A673 (cell line): Measurements from ENCODE around the gene CD1E. TPM values are rescaled to one million over a fixed set of nuclear protein-coding genes. Genes with fewer than 3 reads are reported as not detected.

Experiments used
- BruUV-seq: library from RNA; stranded (reverse); fragments of 400-500 nt; replicated peaks from 2 replicates; lab custom pipeline; 2021; lab: Mats Ljungman, UMichigan
- CTCF ChIA-PET: fragments of 300-600 bp; sonication (Branson Sonifier 250); formaldehyde crosslinking; loops from one replicate; lab custom pipeline; 2022; ENCODE audit warnings: antibody characterized with exemption; lab: Charles Lee
- POLR2A ChIA-PET: fragments of 300-600 bp; sonication (Branson Sonifier 250); formaldehyde crosslinking; loops from one replicate; lab custom pipeline; 2022; ENCODE audit warnings: antibody characterized with exemption; ENCODE audit not compliant: low non-redundant PET; lab: Charles Lee
- DNase-seq: peaks from one replicate; pipeline ENCODE4 v3.0.0-alpha.2; 2015; ENCODE audit warnings: low spot score
- H3K27ac ChIP-seq: fragments of 200-600 bp; sonication (generic); 2 replicates; pipeline ENCODE4 v1.5.1; 2016; ENCODE audit warnings: mixed run types, low read depth, mild to moderate bottlenecking, mixed read lengths, antibody characterized with exemption, low read length; ENCODE audit not compliant: poor library complexity, severe bottlenecking
- H3K27me3 ChIP-seq: fragments of 200-600 bp; sonication (generic); replicated peaks from 2 replicates; pipeline ENCODE4 v1.6.1; 2017; ENCODE audit warnings: mixed run types, low read depth, mild to moderate bottlenecking, mixed read lengths, antibody characterized with exemption, low read length; ENCODE audit not compliant: insufficient read depth, poor library complexity
- H3K36me3 ChIP-seq: fragments of 200-600 bp; sonication (generic); 2 replicates; pipeline ENCODE4 v1.6.1; 2016; ENCODE audit warnings: mixed run types, mild to moderate bottlenecking, mixed read lengths, antibody characterized with exemption, low read length; ENCODE audit not compliant: insufficient read depth, poor library complexity, severe bottlenecking
- H3K4me1 ChIP-seq: fragments of 200-600 bp; sonication (generic); 2 replicates; pipeline ENCODE4 v1.6.1; 2017; ENCODE audit warnings: mixed run types, mild to moderate bottlenecking, mixed read lengths, antibody characterized with exemption, low read length; ENCODE audit not compliant: insufficient read depth, poor library complexity, severe bottlenecking
- H3K4me3 ChIP-seq: fragments of 200-600 bp; sonication (generic); 2 replicates; pipeline ENCODE4 v1.5.1; 2016; ENCODE audit warnings: low read depth, mixed run types, mild to moderate bottlenecking, mixed read lengths, low read length; ENCODE audit not compliant: poor library complexity, severe bottlenecking
- H3K9me3 ChIP-seq: fragments of 200-600 bp; sonication (generic); 2 replicates; pipeline ENCODE4 v1.6.1; 2016; ENCODE audit warnings: mixed run types, low read depth, mild to moderate bottlenecking, mixed read lengths, antibody characterized with exemption, low read length; ENCODE audit not compliant: poor library complexity, severe bottlenecking
- CTCF ChIP-seq: fragments of 300-800, 200-600 bp; sonication (generic); conservative IDR thresholded peaks from 2 replicates; pipeline ENCODE4 v1.5.1; 2017; ENCODE audit warnings: low read depth, mild to moderate bottlenecking, antibody characterized with exemption, low read length, moderate library complexity, mixed read lengths
- EZH2 ChIP-seq: fragments of 200-600 bp; sonication (generic); IDR thresholded peaks from 2 replicates; pipeline ENCODE4 v1.6.1; 2017; ENCODE audit warnings: borderline replicate concordance, low read depth, mild to moderate bottlenecking, mixed read lengths, antibody characterized with exemption, low read length; ENCODE audit not compliant: poor library complexity, severe bottlenecking
- intact Hi-C: fragments of 100-400 bp; cut with micrococcal nuclease; formaldehyde crosslinking; loops from one replicate; pipeline ENCODE4 v1.10.0; 2022; ENCODE audit not compliant: unreplicated experiment
- total RNA-seq: library from RNA; stranded (reverse); gene quantifications from 2 replicates; pipeline ENCODE4 v1.2.3, GENCODE V29; 2021

The CD1E gene
- total RNA-seq, 1 experiment from 2014 or later = not detected

- Histone ChIP-seq H3K4me3 (no peak overlapping the region), H3K27me3 (peaks cover 3% of the 10 kb centered on the region), H3K9me3 (no peaks in the 10 kb centered on the region), H3K36me3 (no peaks in the 10 kb centered on the region), H3K4me1 (no peaks in the 10 kb centered on the region), H3K27ac (no peak overlapping the region)
- ChIA-PET CTCF (no interaction called here), POLR2A (no interaction called here)
- intact Hi-C loops = no loop called here
- no TSS peak for BruUV-seq
- no peak for DNase-seq
- TF ChIP-seq EZH2 (no peak), CTCF (no peak)
Measured at GRCh38 chr1:158390331-158390730, 36.6 kb downstream of the CD1E start.

DNA sequence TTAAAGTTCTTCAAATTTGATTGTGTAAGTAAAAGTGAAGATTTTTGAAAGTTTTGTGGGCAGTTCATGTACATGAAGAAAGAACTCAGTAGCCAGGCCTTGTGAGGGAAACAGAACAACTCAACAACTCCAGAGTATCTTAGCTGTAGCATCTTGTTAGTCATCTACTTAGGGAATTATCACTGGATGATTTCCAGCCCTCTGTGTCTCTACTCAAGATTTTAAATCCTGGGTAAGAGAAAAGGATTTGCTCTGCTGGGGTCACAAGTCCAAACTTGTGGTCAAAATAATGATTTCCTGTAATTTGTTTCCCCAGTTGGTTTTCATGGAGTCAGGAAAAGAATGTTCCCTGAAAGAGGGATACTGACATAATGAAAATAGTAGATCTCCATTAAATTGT, 37.4 kb downstream of the CD1E start:
- Histone ChIP-seq H3K27ac (no peak overlapping the region), H3K9me3 (no peaks in the 10 kb centered on the region), H3K4me1 (no peaks in the 10 kb centered on the region), H3K4me3 (no peak overlapping the region), H3K27me3 (peaks cover 10% of the 10 kb centered on the region), H3K36me3 (no peaks in the 10 kb centered on the region)
- CTCF ChIA-PET = no interaction called here
- DNase-seq = no peak
- TF ChIP-seq CTCF = no peak
- TF ChIP-seq EZH2 = no peak
- POLR2A ChIA-PET = no interaction called here
- intact Hi-C loops = no loop called here
- BruUV-seq = no TSS peak

DNA sequence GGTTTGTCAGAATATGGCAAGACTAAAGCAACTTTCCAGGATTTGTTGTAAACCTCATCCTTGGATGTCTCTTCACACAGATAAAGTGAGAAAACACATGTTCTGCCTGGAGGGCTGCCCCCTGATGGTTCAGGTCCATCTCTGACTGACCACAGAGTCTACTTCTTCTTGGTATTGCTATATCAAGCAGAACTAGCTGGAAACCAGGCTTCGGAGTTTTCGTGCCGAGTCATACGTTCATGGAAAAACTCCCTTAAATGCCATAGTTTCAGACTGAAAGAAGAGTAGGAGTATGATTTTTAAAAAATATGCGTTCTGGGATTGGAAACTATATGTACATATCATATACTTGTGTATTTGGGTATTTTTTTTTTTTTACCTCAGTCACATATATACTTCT, 39.8 kb downstream of the CD1E start:
- Histone ChIP-seq H3K27me3 (peaks cover 31% of the 10 kb centered on the region), H3K4me3 (no peak overlapping the region), H3K27ac (no peak overlapping the region), H3K9me3 (no peaks in the 10 kb centered on the region), H3K36me3 (no peaks in the 10 kb centered on the region), H3K4me1 (no peaks in the 10 kb centered on the region)
- intact Hi-C loops = no loop called here
- ChIA-PET CTCF (no interaction called here), POLR2A (no interaction called here)
- no peak for DNase-seq
- TF ChIP-seq EZH2 = no peak
- TF ChIP-seq CTCF = no peak
- BruUV-seq = no TSS peak
